Osteoblast (primary cell): ENCODE data around the gene NKD2. TPM values are rescaled to one million over a fixed set of nuclear protein-coding genes. Genes with fewer than 3 reads are reported as not detected.
A peak's percentile ranks its signal among the peaks of the same experiment; 100 is the strongest.
"Not testable (repeated sequence)": the region's sequence is repeated elsewhere in the genome, so short reads cannot be mapped to it uniquely, and the experiment has no call there.

Experiments
- DNase-seq: peaks from one replicate; pipeline ENCODE4 v3.0.0; 2011; ENCODE audit warnings: low spot score, mixed read lengths; ENCODE audit not compliant: insufficient read length; ENCODE audit errors: missing footprints
- H2AFZ ChIP-seq: 2 replicates; pipeline ENCODE4 v1.6.0; 2011; ENCODE audit warnings: mild to moderate bottlenecking, low read length
- H3K27ac ChIP-seq: 2 replicates; pipeline ENCODE4 v1.5.1; 2011; ENCODE audit warnings: mild to moderate bottlenecking, low read depth, low read length, moderate library complexity
- H3K27me3 ChIP-seq: 2 replicates; pipeline ENCODE4 v1.6.0; 2012; ENCODE audit warnings: mild to moderate bottlenecking, control low read depth, inconsistent platforms, low read length, moderate library complexity; ENCODE audit not compliant: insufficient read depth
- H3K36me3 ChIP-seq: 2 replicates; pipeline ENCODE4 v1.5.1; 2011; ENCODE audit warnings: mild to moderate bottlenecking, low read length, control low read depth, moderate library complexity; ENCODE audit not compliant: insufficient read depth
- H3K4me1 ChIP-seq: 2 replicates; pipeline ENCODE4 v1.5.1; 2011; ENCODE audit warnings: mild to moderate bottlenecking, low read length, control low read depth, moderate library complexity; ENCODE audit not compliant: insufficient read depth
- H3K4me2 ChIP-seq: 2 replicates; pipeline ENCODE4 v1.6.0; 2011; ENCODE audit warnings: mild to moderate bottlenecking, low read length; ENCODE audit not compliant: insufficient read depth
- H3K4me3 ChIP-seq: fragments of 200-600 bp; sonication (generic); 3 replicates; pipeline ENCODE4 v1.5.1; 2012; ENCODE audit warnings: mild to moderate bottlenecking, low read length, inconsistent platforms; ENCODE audit not compliant: insufficient read depth
- H3K79me2 ChIP-seq: 2 replicates; pipeline ENCODE4 v1.6.0; 2012; ENCODE audit warnings: mild to moderate bottlenecking, low read length, control low read depth, inconsistent platforms; ENCODE audit not compliant: insufficient read depth
- H3K9me3 ChIP-seq: 2 replicates; pipeline ENCODE4 v1.5.1; 2011; ENCODE audit warnings: low read depth, low read length, control low read depth
- H4K20me1 ChIP-seq: 2 replicates; pipeline ENCODE4 v1.6.0; 2012; ENCODE audit warnings: mild to moderate bottlenecking, low read length, control low read depth; ENCODE audit not compliant: insufficient read depth
- total RNA-seq: library from RNA; depleted of rRNA; stranded (reverse); fragments of >200 nt; gene quantifications from 2 replicates; pipeline ENCODE4 v1.2.3, GENCODE V29; 2012
- TF ChIP-seq, protein P1 (sequence below): IDR thresholded peaks from 2 replicates; pipeline ENCODE4 v1.5.1; 2011; ENCODE audit warnings: mild to moderate bottlenecking, low read depth, low read length, moderate library complexity; ENCODE audit errors: extremely low read depth

The NKD2 gene
- total RNA-seq, 1 donor, result under 0.01 TPM

DNA sequence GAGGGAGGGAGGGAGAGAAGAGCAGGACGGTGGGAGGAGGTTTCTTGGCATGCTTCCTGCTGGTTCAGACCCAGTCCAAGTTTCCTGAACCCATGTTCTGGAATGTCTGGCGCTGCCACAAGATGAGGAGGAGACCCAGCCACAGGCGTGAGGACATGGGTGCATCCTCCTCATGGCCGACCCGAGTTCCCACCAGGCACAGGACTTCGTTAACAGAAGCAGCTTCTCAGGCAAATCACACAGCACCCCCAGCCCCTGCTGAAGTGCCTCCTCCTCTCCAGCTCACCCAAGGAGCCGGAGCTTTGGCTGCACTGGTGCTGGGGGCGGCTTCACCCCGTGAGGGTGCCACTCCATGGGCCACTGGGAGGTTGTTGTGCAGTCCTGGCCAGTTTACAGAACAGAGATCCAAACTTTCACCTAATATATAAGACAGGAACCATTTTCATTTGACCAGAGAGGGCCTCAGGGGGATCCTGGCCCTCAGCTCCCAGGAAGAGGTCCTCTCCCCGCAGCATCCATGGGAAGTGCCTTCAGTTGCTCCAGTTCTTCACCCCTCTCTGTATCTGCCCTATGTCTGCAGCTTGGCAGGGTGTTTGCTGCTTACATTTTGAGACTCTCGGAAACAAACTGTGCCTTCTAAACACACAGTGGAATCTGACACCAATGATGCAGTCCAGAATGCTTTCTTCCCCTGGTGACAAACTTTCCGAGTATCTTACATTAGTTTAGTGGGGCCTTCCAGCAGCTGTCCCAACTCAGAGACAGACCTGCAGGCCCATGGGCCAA lies 10.2 kb upstream of the NKD2 start:
- Histone ChIP-seq H2AFZ (no peak overlapping the region), H3K36me3 (no peaks in the 10 kb centered on the region), H3K27me3 (peaks cover 26% of the 10 kb centered on the region), H3K4me3 (no peak overlapping the region), H3K79me2 (no peaks in the 10 kb centered on the region), H4K20me1 (no peaks in the 10 kb centered on the region), H3K4me1 (peaks cover 6% of the 10 kb centered on the region), H3K4me2 (no peak overlapping the region), H3K27ac (no peak overlapping the region), H3K9me3 (no peaks in the 10 kb centered on the region)
- TF ChIP-seq, protein P1, sequence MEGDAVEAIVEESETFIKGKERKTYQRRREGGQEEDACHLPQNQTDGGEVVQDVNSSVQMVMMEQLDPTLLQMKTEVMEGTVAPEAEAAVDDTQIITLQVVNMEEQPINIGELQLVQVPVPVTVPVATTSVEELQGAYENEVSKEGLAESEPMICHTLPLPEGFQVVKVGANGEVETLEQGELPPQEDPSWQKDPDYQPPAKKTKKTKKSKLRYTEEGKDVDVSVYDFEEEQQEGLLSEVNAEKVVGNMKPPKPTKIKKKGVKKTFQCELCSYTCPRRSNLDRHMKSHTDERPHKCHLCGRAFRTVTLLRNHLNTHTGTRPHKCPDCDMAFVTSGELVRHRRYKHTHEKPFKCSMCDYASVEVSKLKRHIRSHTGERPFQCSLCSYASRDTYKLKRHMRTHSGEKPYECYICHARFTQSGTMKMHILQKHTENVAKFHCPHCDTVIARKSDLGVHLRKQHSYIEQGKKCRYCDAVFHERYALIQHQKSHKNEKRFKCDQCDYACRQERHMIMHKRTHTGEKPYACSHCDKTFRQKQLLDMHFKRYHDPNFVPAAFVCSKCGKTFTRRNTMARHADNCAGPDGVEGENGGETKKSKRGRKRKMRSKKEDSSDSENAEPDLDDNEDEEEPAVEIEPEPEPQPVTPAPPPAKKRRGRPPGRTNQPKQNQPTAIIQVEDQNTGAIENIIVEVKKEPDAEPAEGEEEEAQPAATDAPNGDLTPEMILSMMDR, result no peak
- DNase-seq, result peak; percentile 77

DNA sequence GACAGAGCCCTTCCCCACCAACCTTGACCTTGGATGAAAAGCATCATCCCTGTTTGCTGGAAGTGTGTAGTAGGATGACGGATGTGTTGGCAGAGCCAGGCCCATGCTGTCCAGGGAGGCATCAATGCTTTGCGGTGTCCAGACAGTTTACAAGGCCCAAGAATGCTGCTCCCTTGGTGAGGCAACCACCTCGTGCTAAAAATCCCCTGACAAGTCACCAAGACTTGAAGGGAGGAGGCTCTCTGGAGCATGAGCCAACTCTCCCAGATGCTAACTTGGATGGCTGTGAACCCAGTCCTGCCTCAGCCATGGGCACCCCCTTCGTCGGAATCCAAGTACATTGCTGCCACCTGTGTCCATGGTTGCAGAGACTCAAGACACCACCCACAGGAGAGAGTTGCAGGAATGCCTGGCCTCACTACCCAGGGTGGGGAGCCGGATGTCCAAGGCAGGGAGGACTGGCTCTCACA lies 9.5 kb upstream of the NKD2 start:
- H3K27me3 ChIP-seq, result peaks cover 32% of the 10 kb centered on the region
- peak; percentile 53 for DNase-seq
- H2AFZ ChIP-seq, result no peak overlapping the region
- H3K9me3 ChIP-seq, result no peaks in the 10 kb centered on the region
- H3K4me2 ChIP-seq, result no peak overlapping the region
- no peaks in the 10 kb centered on the region for H3K4me1 ChIP-seq
- H3K4me3 ChIP-seq, result no peak overlapping the region
- no peaks in the 10 kb centered on the region for H3K36me3 ChIP-seq
- H3K79me2 ChIP-seq, result no peaks in the 10 kb centered on the region
- TF ChIP-seq, protein P1, result no peak
- H4K20me1 ChIP-seq, result no peaks in the 10 kb centered on the region
- no peak overlapping the region for H3K27ac ChIP-seq

DNA sequence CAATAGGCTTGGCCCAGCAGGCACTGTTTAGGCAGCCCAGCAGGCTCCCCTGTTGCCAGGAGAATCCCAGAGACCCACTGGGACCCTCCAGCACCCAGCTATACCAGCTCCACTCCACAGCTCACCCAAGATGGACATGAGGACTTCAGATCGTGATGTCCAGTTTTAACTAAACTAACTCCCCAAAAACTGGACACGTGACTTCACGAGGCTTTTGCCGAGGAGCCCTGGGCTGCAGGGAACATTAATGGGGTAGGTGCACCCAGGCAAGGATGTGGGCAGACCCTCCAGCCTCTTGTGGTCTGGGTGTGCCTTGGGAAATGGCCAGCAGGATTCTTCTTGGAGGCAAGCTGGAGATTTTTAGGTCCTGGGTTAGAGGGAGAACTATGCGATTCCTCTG lies 8.9 kb upstream of the NKD2 start:
- Histone ChIP-seq H3K4me1 (no peaks in the 10 kb centered on the region), H2AFZ (no peak overlapping the region), H3K36me3 (no peaks in the 10 kb centered on the region), H3K4me2 (no peak overlapping the region), H3K79me2 (no peaks in the 10 kb centered on the region), H4K20me1 (no peaks in the 10 kb centered on the region), H3K27ac (no peak overlapping the region), H3K9me3 (no peaks in the 10 kb centered on the region), H3K4me3 (no peak overlapping the region), H3K27me3 (peaks cover 35% of the 10 kb centered on the region)
- TF ChIP-seq, protein P1, result no peak
- peak; percentile 36 for DNase-seq

DNA sequence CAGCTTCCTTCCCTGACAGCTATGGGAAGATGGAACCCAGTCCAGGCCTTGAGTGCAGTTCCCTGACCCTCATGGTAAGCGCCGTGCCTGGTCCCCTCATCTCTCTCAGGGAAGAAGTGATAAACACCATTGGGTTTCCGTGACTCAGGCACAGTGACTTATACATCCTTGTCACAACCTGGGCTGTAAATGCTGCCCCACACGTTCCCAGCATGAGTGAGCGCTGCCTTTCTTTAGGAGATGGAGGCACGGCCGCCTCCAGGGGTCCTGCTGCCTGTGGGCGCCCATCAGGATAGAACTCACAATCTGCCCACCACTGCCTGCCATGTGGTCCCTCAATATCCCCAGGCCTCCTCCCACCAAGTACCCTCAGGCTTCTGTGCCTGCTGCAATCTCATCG lies 8.3 kb upstream of the NKD2 start:
- Histone ChIP-seq H3K27me3 (peaks cover 40% of the 10 kb centered on the region), H3K4me3 (no peak overlapping the region)
- TF ChIP-seq, protein P1, result no peak

DNA sequence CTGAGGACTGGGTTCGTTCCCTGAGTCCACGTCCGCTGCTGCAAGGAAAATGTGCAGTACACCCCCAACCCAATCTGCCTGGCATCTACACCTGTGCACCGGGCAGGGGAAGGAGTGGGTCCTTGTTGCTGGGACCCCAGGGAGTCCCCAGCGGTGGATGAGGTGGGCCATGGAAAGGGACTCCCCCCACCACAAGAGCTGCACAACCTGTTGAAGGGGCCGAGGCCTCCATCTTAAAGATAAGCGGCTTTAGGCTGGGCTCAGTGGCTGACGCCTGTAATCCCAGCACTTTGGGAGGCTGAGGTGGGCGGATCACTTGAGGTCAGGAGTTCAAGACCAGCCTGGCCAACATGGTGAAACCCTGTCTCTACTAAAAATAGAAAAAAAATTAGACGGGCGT lies 7.8 kb upstream of the NKD2 start:
- not testable (repeated sequence) for H4K20me1 ChIP-seq, H3K79me2 ChIP-seq, DNase-seq, H3K36me3 ChIP-seq, H3K27ac ChIP-seq, H3K4me2 ChIP-seq, H3K4me1 ChIP-seq, H3K4me3 ChIP-seq, H2AFZ ChIP-seq, H3K9me3 ChIP-seq
- peaks cover 45% of the 10 kb centered on the region for H3K27me3 ChIP-seq

More for the DNA sequence above, 8.3 kb upstream of the NKD2 start:
- H2AFZ ChIP-seq, result no peak overlapping the region
- no peaks in the 10 kb centered on the region for H3K36me3 ChIP-seq
- H3K79me2 ChIP-seq, result no peaks in the 10 kb centered on the region
- H3K4me1 ChIP-seq, result no peaks in the 10 kb centered on the region
- DNase-seq, result peak; percentile 64
- no peak overlapping the region for H3K27ac ChIP-seq
- H3K9me3 ChIP-seq, result no peaks in the 10 kb centered on the region
- H3K4me2 ChIP-seq, result no peak overlapping the region
- no peaks in the 10 kb centered on the region for H4K20me1 ChIP-seq
